Panc1 (cell line): ENCODE measurements around the gene PLXNC1. TPM values are rescaled to one million over a fixed set of nuclear protein-coding genes. Genes with fewer than 3 reads are reported as not detected.

ENCODE experiments used
- ATAC-seq: fragments of 200-7000 bp; cut with Tn5 transposase; 2 replicates; pipeline ENCODE4 v1.9.1; 2020; ENCODE audit warnings: mild to moderate bottlenecking, moderate library complexity
- BruUV-seq: library from RNA; stranded (reverse); fragments of 400-500 nt; replicated peaks from 2 replicates; lab custom pipeline; 2021; lab: Mats Ljungman, UMichigan
- CTCF ChIA-PET: fragments of 300-600 bp; sonication (Branson Sonifier 250); formaldehyde crosslinking; loops from one replicate; lab custom pipeline; 2022; ENCODE audit warnings: antibody characterized with exemption; lab: Charles Lee
- POLR2A ChIA-PET: fragments of 300-600 bp; sonication (Branson Sonifier 250); formaldehyde crosslinking; loops from one replicate; lab custom pipeline; 2022; ENCODE audit warnings: antibody characterized with exemption; lab: Charles Lee
- DNase-seq: peaks from one replicate; pipeline ENCODE4 v3.0.0-alpha.2; 2010; ENCODE audit warnings: low read depth, low spot score
- H3K27ac ChIP-seq: 2 replicates; pipeline ENCODE4 v1.5.1; 2011; ENCODE audit warnings: mild to moderate bottlenecking, low read length, inconsistent platforms
- H3K27me3 ChIP-seq: fragments of 200-500 bp; sonication (Bioruptor generic); 2 replicates; pipeline ENCODE4 v1.6.0; 2014; ENCODE audit warnings: low read length, inconsistent platforms; ENCODE audit not compliant: control insufficient read depth, insufficient read depth
- H3K36me3 ChIP-seq: fragments of 200-500 bp; sonication (Bioruptor generic); 2 replicates; pipeline ENCODE4 v1.5.1; 2014; ENCODE audit warnings: inconsistent platforms, mild to moderate bottlenecking, low read length, moderate library complexity; ENCODE audit not compliant: control insufficient read depth, insufficient read depth
- H3K4me1 ChIP-seq: 2 replicates; pipeline ENCODE4 v1.5.1; 2011; ENCODE audit warnings: inconsistent platforms, mild to moderate bottlenecking, low read length, moderate library complexity; ENCODE audit not compliant: control insufficient read depth, insufficient read depth
- H3K4me3 ChIP-seq, 2 experiments: 2 replicates each; pipeline ENCODE4 v1.5.1; 2011 to 2012; ENCODE audit warnings: low read depth in 2 of 2, low read length in 2 of 2, mild to moderate bottlenecking in 2 of 2, inconsistent platforms in 1 of 2, moderate library complexity in 1 of 2
- H3K9me3 ChIP-seq: fragments of 200-500 bp; sonication (Bioruptor generic); 2 replicates; pipeline ENCODE4 v1.5.1; 2014; ENCODE audit warnings: low read depth, mild to moderate bottlenecking, inconsistent platforms, low read length, moderate library complexity; ENCODE audit not compliant: control insufficient read depth, insufficient read depth
- CTCF ChIP-seq: fragments of 450-650 bp; IDR thresholded peaks from 2 replicates; pipeline ENCODE4 v1.5.1; 2017; ENCODE audit warnings: mild to moderate bottlenecking
- POLR2AphosphoS5 ChIP-seq: IDR thresholded peaks from 2 replicates; pipeline ENCODE4 v1.6.1; 2012; ENCODE audit warnings: mild to moderate bottlenecking, low read depth, low read length, moderate library complexity
- REST ChIP-seq, 2 experiments: IDR thresholded peaks; 2 replicates each; pipeline ENCODE4 v1.6.1; 2011 to 2012; ENCODE audit warnings: low read depth in 2 of 2, control low read depth in 1 of 2, low read length in 1 of 2, mild to moderate bottlenecking in 1 of 2, moderate library complexity in 1 of 2; ENCODE audit not compliant: insufficient read depth in 1 of 2
- SIN3A ChIP-seq: IDR thresholded peaks from 2 replicates; pipeline ENCODE4 v1.6.1; 2012; ENCODE audit warnings: low read depth, mild to moderate bottlenecking, low read length, moderate library complexity, borderline replicate concordance; ENCODE audit not compliant: insufficient read depth
- TCF7L2 ChIP-seq: IDR thresholded peaks from 2 replicates; pipeline ENCODE4 v1.6.1; 2011; ENCODE audit warnings: mild to moderate bottlenecking, low read depth, low read length, inconsistent platforms
- in situ Hi-C: cut with HindIII; loops from 2 replicates; pipeline ENCODE4 v1.10.0; 2016; ENCODE audit warnings: low sequenced_read_pairs, low pct_unique_long_range_greater_than_20kb
- intact Hi-C: fragments of 100-400 bp; cut with micrococcal nuclease; formaldehyde crosslinking; loops from one replicate; pipeline ENCODE4 v1.10.0; 2022; ENCODE audit not compliant: unreplicated experiment
- total RNA-seq: library from RNA; stranded (reverse); gene quantifications from one replicate; pipeline ENCODE4 v1.2.1, GENCODE V29; 2021; ENCODE audit not compliant: unreplicated experiment

The PLXNC1 gene
- total RNA-seq, 1 experiment from 2014 or later, result 0.57 TPM

GRCh38 chr12:94230357-94230905, 82.1 kb downstream of the PLXNC1 start:
- TF ChIP-seq TCF7L2 (no peak), REST (IDR thresholded peaks at IDR 0.05; ENCODE audit: insufficient read depth in 1 of 2, low read depth in 2 of 2, low read length in 1 of 2) (no peak), SIN3A (no peak), CTCF (no peak), POLR2AphosphoS5 (no peak)
- in situ Hi-C loops (no loop called here), intact Hi-C loops (no loop called here)
- ATAC-seq (no peak), DNase-seq (no peak)
- H3K4me3 ChIP-seq, result no peak overlapping the region
- BruUV-seq, result no TSS peak
- POLR2A ChIA-PET, result no interaction called here
- no peak overlapping the region for H3K27ac ChIP-seq
- no peaks in the 10 kb centered on the region for H3K36me3 ChIP-seq
- H3K27me3 ChIP-seq, result peaks cover 11% of the 10 kb centered on the region
- no peaks in the 10 kb centered on the region for H3K4me1 ChIP-seq
- no peaks in the 10 kb centered on the region for H3K9me3 ChIP-seq
- CTCF ChIA-PET, result no interaction called here

- no peaks in the 10 kb centered on the region for H3K4me1 ChIP-seq
- no peak overlapping the region for H3K27ac ChIP-seq
- H3K36me3 ChIP-seq, result no peaks in the 10 kb centered on the region
- in situ Hi-C loops, result no loop called here
- no TSS peak for BruUV-seq
- POLR2A ChIA-PET, result no interaction called here
- CTCF ChIA-PET, result interaction anchor here (0.6 kb wide), 1 partner anchor 200 kb away, joined by 3 read pairs; no protein-coding TSS in a partner anchor
- DNase-seq (no peak), ATAC-seq (no peak)
- no peak overlapping the region for H3K4me3 ChIP-seq
- H3K9me3 ChIP-seq, result no peaks in the 10 kb centered on the region
- intact Hi-C loops, result no loop called here
- no peak for TF ChIP-seq REST (IDR thresholded peaks at IDR 0.05; ENCODE audit: insufficient read depth in 1 of 2, low read depth in 2 of 2, low read length in 1 of 2)
- no peak for TF ChIP-seq CTCF
- H3K27me3 ChIP-seq, result peaks cover 11% of the 10 kb centered on the region
Observed at GRCh38 chr12:94231709-94232108, 83.3 kb downstream of the PLXNC1 start.
